Right lobe of liver (tissue), 6 donors: ENCODE results near the gene METTL25B. TPM values are rescaled to one million over a fixed set of nuclear protein-coding genes. Genes with fewer than 3 reads are reported as not detected.

Experiments used
- ATAC-seq, 4 donors: fragments of 200-7000 bp; cut with Tn5 transposase; one replicate each; pipeline ENCODE4 v1.9.1; 2020; ENCODE audit warnings: mild to moderate bottlenecking in 4 of 4, moderate library complexity in 4 of 4
- DNase-seq, 3 donors: peaks; one replicate each; pipeline ENCODE4 v3.0.0-alpha.2; 2020
- H3K27ac ChIP-seq, 3 donors: fragments of 200-600 bp; one replicate each; pipeline ENCODE4 v1.8.0; 2022
- H3K27me3 ChIP-seq, 2 donors: fragments of 200-600 bp; one replicate each; pipeline ENCODE4 v1.8.0; 2022
- H3K36me3 ChIP-seq, 4 donors: fragments of 200-600 bp; sonication (generic) in 1 of 4; one replicate each; pipeline versions ENCODE4 v1.5.1 to v1.8.0; 2017 to 2022; ENCODE audit warnings: control low read depth in 1 of 4
- H3K4me1 ChIP-seq, 4 donors: fragments of 200-600 bp; sonication (generic) in 1 of 4; one replicate each; pipeline versions ENCODE4 v1.5.1 to v1.8.0; 2017 to 2022; ENCODE audit warnings: control low read depth in 1 of 4
- H3K4me3 ChIP-seq, 3 donors: fragments of 200-600 bp; one replicate each; pipeline ENCODE4 v1.8.0; 2022
- H3K9me3 ChIP-seq, 4 donors: fragments of 200-600 bp; sonication (generic) in 1 of 4; one replicate each; pipeline versions ENCODE4 v1.5.1 to v1.8.0; 2017 to 2022; ENCODE audit warnings: control low read depth in 1 of 4
- POLR2A ChIP-seq: fragments of 450-650 bp; IDR thresholded peaks from one replicate; pipeline ENCODE4 v1.6.1; 2017; ENCODE audit warnings: antibody characterized with exemption, mild to moderate bottlenecking
- WGBS: methylation state at CpG from one replicate; pipeline ENCODE4 v1.1.6; 2018; ENCODE audit warnings: low coverage, low lambda C conversion rate; ENCODE audit not compliant: insufficient coverage; ENCODE audit errors: missing lambda C conversion rate; 5-methylcytosine and 5-hydroxymethylcytosine counted together
- intact Hi-C, 2 donors: fragments of 100-400 bp; cut with DNase I; formaldehyde crosslinking; loops; one replicate each; pipeline versions ENCODE4 v1.11.2 to v1.14.1; 2022
- total RNA-seq, 6 experiments: library from RNA; depleted of rRNA in 2 of 6; stranded (reverse); fragments of >200 nt in 2 of 6; fragmentation: NEBNext Ultra II Directional in 3 of 6; extraction: Animal tissue kit (Norgen Biotek cat#: 25700) in 3 of 6; gene quantifications; one replicate each; pipeline versions ENCODE4 v1.1.0 to v1.2.4, GENCODE V29; 2016 to 2023
- TF ChIP-seq, protein P1 (sequence below), 4 donors: fragments of 200-600 bp in 3 of 4; fragments of 450-650 bp in 1 of 4; IDR thresholded peaks; one replicate each; pipeline versions ENCODE4 v1.5.1 to v1.8.0; 2016 to 2022; ENCODE audit warnings: antibody characterized with exemption in 4 of 4, mild to moderate bottlenecking in 2 of 4
- donor health status: DM: no; HTN: yes; CAD: no.
- donor health status: DM: no; HTN: no; CAD: no.
- donor health status: DM: no; HTN: no; CAD: no.
- donor health status: DM: no; HTN: yes; CAD: no.
- donor health status: DM: no; HTN: yes; CAD: no.

The METTL25B gene
- total RNA-seq, 6 experiments from 2014 or later, result 11.6 to 25.7 (median 20.6) TPM

DNA sequence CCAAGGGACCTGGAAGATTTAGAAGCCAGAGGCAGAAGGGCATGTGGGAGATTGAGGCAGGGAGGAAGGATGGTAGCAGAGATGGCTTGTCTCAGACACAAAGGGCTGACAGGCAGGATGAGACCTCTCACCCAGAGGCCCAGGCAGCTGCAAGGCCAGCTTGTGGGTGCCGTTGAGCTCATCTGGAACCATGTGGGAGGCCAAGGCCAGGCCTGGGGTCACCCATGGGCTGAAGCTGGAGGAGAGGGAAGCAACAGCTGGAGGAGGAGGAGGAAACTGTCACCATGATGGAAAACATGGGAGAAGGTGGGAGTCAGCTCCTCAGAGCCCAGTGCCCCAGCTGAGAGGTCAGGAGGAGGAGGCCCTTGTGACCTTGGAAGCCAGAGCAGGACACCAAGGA lies 29.3 kb upstream of the METTL25B start:
- intact Hi-C loops, result no loop called here
- H3K4me3 ChIP-seq, result no peak overlapping the region
- H3K27ac ChIP-seq, result no peak overlapping the region
- H3K9me3 ChIP-seq, result no peaks in the 10 kb centered on the region
- DNase-seq (no peak), ATAC-seq (no peak)
- no peaks in the 10 kb centered on the region for H3K36me3 ChIP-seq
- H3K27me3 ChIP-seq, result peaks cover 0 to 7% of the 10 kb centered on the region in 2 donors
- TF ChIP-seq POLR2A, result no peak
- TF ChIP-seq, protein P1, sequence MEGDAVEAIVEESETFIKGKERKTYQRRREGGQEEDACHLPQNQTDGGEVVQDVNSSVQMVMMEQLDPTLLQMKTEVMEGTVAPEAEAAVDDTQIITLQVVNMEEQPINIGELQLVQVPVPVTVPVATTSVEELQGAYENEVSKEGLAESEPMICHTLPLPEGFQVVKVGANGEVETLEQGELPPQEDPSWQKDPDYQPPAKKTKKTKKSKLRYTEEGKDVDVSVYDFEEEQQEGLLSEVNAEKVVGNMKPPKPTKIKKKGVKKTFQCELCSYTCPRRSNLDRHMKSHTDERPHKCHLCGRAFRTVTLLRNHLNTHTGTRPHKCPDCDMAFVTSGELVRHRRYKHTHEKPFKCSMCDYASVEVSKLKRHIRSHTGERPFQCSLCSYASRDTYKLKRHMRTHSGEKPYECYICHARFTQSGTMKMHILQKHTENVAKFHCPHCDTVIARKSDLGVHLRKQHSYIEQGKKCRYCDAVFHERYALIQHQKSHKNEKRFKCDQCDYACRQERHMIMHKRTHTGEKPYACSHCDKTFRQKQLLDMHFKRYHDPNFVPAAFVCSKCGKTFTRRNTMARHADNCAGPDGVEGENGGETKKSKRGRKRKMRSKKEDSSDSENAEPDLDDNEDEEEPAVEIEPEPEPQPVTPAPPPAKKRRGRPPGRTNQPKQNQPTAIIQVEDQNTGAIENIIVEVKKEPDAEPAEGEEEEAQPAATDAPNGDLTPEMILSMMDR (IDR thresholded peaks at IDR 0.05), result no peak
- 67% methylated on average over 1 of the region's 1 CpG for WGBS
- H3K4me1 ChIP-seq, result no peaks in the 10 kb centered on the region

DNA sequence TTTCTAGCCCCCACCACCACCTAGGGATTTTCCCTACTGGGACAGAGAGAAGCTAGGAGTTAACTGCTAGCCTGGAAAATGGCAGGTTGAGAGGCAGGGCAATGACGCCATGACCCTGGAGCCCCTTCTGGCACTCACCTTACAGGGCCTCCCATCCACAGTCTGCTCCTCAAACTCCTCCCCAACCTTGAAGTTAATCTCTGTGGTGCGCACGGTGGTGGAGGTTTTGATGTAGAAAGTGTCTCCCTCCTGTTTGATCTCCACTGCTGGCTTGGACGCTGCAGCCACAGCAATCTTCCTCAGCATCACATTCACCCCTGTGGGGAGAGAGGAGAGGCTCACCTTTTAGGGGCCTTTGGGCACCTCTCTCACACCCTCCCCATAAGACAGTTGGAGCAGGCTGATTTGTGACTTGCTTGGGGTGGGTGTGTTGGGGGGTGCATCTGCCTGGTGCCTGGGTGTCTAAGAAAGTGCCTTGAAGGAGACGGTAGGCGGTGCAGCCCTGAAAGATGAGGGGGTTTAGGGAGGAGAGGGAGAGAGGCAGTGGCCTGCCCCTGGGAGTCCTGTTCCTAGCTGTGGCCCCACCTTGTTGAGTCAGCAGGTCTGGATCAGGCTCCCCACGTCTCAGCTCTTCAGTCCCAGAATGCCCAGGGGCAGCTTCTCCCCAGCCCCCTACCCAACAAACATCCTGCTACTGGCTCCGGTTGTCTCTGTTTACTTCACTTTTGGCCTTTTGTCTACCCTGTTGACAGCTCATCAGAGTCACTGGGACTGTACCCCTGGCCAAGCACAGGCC lies 27.3 kb upstream of the METTL25B start:
- intact Hi-C loops, result no loop called here
- no peak overlapping the region for H3K4me3 ChIP-seq
- WGBS, result no CpG with 5 or more reads among the region's 8 CpGs
- TF ChIP-seq POLR2A, result no peak
- TF ChIP-seq, protein P1 (IDR thresholded peaks at IDR 0.05), result no peak
- peaks cover 0 to 13% (median 6%) of the 10 kb centered on the region in 4 donors for H3K4me1 ChIP-seq
- H3K9me3 ChIP-seq, result no peaks in the 10 kb centered on the region
- no peak for DNase-seq
- ATAC-seq, result no peak
- peaks cover 0 to 25% of the 10 kb centered on the region in 2 donors for H3K27me3 ChIP-seq
- H3K27ac ChIP-seq, result no peak overlapping the region
- no peaks in the 10 kb centered on the region for H3K36me3 ChIP-seq

DNA sequence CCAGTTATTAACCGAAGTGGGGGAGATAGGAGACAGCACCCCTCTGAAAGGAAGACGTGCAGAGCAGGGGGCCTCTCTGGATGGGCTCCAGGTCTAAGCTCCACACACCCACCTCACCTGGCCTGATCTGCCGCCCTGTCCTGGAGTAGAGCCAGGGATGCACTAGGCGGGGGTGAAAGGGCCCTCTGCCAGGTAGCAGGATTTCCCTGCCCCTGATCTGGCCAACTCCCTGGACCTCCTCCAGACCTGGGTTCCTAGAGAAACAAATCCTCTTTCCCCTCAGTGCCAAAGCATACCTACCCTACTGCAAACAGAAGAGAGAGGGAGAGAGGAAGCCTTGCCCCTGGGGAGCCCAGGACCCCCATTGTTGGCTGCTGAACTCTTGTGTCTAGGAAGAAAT lies 24.9 kb upstream of the METTL25B start:
- Histone ChIP-seq H3K4me3 (no peak overlapping the region), H3K9me3 (no peaks in the 10 kb centered on the region), H3K4me1 (peaks cover 0 to 16% (median 9%) of the 10 kb centered on the region in 4 donors), H3K27ac (no peak overlapping the region), H3K36me3 (no peaks in the 10 kb centered on the region), H3K27me3 (peaks cover 0 to 31% of the 10 kb centered on the region in 2 donors)
- intact Hi-C loops, result no loop called here
- DNase-seq (no peak), ATAC-seq (no peak)
- TF ChIP-seq POLR2A, result no peak
- TF ChIP-seq, protein P1 (IDR thresholded peaks at IDR 0.05), result no peak
- 43% methylated on average over 3 of the region's 4 CpGs for WGBS

DNA sequence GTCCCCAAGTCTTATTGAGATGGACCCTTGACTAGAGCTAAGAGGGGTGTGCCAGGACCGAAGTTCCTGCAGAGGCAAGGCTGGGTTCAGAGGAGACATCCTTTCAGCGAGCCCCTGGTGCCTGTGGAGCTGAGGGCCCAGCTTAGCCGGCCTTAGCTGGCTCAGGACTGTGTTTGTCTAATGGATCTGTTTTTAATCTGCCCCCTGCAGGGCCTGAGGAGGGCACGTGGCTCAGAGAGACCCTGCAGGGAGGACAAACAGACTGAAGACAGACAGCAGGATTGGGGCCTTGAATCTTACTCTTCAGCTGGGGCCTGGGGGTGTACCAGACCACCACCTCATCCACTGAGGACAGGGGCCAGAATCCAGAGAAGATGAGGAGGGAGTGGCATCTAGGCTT lies 24.5 kb upstream of the METTL25B start:
- Histone ChIP-seq H3K27ac (no peak overlapping the region), H3K4me1 (peaks cover 0 to 16% (median 9%) of the 10 kb centered on the region in 4 donors), H3K9me3 (no peaks in the 10 kb centered on the region), H3K36me3 (no peaks in the 10 kb centered on the region), H3K4me3 (no peak overlapping the region), H3K27me3 (peaks cover 0 to 31% of the 10 kb centered on the region in 2 donors)
- TF ChIP-seq POLR2A, result no peak
- TF ChIP-seq, protein P1 (IDR thresholded peaks at IDR 0.05), result no peak
- ATAC-seq (no peak), DNase-seq (no peak)
- WGBS, result 6% methylated on average over 2 of the region's 4 CpGs
- intact Hi-C loops, result no loop called here
